ENCODE data around the gene RAC2.

Gene RAC2

DNA sequence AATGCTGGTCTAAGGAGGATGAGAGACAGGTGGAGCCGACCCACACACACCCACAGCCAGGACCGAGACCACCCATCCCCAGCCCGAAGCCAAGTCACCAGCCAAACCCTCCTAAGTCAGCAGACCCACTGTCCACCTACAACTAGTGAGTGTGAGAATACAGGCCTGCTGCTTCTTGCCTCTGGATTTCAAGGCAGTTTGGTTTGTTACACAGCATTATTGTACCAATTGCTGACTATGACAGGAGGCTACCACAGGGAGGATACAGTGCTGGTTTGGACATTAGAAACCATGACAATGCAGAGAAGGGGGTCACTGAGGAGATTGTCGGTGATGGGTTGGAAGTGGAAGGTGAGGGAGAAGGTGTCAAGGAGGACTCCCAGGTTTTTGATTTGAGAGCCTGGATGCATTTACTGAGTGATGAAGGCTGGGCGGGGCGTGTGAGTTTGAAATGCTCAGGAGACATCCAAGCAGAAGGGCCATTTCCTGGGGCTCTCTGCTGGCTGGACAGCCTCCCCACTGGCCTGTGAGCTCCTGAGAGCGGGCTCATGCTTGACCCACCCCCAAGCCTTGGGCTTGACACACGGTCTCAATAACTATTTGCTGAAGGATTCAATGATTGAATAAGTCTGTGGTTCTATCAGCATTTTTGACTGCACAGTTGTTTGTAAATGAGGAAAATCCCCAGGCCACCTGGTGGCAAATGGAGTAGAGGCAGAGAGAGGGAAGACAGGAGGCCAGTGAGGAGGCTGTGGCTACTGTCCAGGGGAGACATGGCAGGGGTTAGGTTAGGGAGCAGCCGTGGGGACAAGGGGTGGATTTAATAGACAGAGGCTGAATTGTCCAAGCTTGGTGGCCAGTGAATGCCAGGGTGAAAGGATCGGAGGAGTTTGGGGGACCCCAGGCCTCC lies 22.4 kb downstream of the RAC2 start:
- no peak for DNase-seq (ENCODE audit: low read depth, low spot score)

GRCh38 chr22:37220543-37220981 lies 23.5 kb downstream of the RAC2 start:
- no peak for DNase-seq (ENCODE audit: low read depth, low spot score)

DNA sequence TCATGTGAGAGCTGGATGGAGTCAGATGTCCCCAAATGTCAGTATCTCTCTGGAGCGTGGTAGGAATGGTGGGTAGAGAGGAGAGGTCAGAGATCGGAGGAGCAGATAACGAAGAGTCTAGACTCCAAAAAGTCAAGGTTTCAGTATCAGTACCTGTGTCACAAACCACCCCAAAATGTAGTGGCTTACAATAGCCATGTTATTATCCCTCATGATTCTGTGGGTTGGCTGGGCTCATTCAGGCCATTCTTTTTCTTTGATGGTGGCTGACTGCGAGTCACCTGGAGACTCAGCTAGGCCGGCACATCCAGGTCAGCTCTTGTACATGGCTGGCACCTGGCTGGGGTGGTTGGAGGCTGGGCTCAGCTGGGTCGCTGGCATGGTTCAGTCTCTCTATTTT lies 24.5 kb downstream of the RAC2 start:
- no peak for DNase-seq (ENCODE audit: low read depth, low spot score)

DNA sequence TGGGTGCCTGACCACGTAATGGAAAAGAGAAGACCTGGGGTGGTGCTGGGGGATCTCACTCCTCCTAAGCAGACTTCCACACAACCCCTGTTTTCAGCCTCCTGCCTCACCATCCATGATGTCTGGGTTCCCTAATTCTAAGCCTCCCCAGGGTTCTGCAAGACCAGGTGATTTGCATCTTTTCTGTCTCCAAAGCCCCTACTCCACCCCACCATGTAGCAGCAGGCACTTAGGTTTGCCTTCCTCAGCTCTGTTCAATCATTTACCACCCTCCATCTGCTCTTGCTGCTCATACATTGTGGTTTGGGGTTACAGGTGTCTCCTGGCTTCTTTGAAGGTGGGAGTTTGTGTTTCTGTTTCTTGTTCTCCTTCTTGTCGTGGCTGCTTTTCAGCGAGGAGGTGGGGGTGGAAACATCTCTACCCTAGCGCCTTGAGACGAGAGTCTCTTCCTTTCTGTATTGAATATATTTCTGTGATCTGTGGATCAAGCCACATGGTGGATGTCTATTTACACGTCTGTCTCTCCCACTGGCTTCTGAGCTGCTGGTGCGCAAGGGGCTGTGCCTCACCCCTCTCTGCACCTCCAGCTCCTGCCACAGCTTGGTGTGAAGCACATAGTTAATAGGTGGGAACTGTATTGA lies 25.2 kb downstream of the RAC2 start:
- no peak for DNase-seq (ENCODE audit: low read depth, low spot score)

GRCh38 chr22:37218399-37218770 lies 25.7 kb downstream of the RAC2 start:
- no peak for DNase-seq (ENCODE audit: low read depth, low spot score)

GRCh38 chr22:37215890-37216289 lies 28.2 kb downstream of the RAC2 start:
- DNase-seq (ENCODE audit: low read depth, low spot score): no peak

DNA sequence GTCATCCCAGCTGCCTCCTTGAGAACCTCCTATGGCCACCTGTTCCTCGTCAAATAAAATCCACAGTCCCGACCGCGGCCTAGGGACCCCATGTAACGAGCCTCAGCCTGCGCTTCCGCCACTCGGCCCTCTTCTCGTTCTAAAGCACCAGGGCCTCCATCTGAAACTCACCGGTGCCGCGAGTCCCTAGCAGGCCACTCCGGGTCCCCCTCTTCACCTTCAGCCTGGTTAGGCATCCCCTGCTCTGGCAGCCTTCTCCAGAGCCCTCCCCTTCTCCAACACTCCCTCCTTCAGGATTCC lies 29.4 kb downstream of the RAC2 start:
- no peak for DNase-seq (ENCODE audit: low read depth, low spot score)

DNA sequence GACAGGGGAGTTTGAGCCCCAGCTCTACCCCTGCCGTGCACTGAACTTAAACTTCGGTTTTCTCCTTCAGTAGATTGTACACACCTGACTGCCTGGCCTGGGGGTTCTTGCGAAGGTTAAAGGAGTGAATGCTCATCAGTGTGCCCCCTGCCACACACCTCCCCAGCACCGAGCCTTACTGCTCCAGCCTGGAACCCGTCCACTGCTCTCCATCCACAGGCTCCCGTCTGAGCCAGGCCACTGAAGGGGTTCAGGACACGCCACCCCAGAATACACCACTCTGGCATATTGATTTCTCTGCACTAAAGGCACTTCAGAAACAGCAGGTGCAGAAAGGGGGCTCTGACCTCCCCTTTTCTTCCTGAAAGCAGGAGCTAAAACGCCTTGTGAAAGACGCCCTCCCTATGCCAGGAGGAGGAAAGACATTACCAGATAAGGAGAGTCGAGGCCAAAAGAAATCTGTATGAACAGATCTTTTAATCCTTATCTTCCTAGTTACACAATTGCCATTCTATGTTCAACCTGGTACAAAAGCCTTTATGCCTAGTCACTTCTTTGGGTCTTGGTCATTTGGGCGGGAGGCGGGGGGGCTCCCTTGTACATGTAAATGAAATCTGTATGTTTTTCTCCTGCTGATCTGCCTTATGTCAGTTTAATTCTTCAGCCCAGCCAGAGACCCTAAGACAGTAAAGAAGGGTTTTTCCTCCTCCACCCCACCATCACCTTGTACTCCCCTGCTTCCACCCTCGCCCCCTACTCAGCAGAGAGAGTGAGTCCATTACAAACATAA lies 29.9 kb downstream of the RAC2 start:
- no peak for DNase-seq (ENCODE audit: low read depth, low spot score)

DNA sequence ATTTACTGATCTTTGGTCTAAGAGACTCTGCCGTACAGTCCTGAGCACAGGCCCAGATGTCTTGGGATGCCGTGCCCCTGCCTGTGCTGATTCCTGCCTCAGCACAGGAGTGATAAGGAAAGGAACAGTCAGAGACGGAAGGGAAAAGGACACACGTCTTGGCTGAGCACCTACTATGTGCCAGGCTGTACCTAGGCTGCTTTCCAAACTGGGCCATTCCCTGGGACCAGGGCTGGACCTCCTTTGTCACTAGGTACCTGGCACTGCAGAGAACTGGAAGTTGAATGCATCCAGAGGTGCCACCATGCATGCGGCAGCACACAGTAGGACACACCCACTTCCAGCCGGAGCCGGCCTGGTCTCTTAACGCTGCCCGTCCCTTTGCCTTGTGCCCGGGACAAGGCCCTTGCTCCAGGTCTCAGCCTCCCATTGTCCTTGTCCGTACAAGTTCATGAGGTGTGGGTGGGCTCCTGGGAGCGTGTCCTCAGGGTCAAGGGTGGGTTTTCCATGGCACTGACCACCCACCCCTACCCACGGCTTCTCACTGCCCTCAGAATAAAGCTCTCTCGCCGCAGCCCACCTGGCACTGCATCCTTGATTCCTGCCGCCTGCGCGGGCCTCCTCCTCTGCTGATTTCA lies 30.7 kb downstream of the RAC2 start:
- no peak for DNase-seq (ENCODE audit: low read depth, low spot score)

DNA sequence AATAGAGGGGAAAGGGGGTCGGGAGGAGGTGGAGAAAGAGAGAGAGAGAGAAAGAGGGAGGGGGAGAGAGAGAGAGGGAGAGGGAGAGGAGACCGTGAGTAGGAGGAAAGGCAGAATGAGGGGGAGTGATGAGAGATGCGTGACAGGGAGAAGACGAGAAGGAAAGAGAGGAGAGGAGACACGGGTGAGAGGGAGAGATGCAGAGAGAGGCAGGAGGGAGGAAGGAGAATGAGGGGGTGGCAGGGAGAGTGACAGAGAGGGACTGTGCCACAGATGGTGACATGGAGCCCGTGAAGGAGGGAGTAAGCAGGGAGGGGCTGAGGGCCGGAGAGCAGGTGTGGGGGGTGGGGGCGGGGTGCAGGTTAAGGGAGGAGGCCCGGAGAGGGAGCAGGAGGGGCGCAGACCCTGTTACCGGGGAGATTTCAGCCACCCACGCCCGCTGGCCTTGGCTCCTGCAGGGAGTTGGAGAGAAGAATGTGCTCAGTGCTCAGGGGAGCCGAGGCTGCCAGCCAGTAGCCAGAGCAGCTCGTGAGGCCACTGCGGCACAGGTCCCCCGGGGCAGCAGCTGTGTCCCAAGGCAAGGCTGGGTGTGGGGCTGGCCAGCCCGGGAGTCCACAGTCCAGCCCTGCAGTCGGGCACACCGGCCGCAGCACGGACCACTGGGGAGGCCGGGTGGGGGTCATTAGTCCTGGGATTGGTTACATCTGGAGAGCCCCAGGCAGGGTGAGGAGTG lies 31.7 kb downstream of the RAC2 start, which contains the start of gene SSTR3:
Gene SSTR3 (minus strand): TSS at position 304 of the 733 bp plus-strand sequence. CDS start 4,674 bp downstream, outside the sequence.
- DNase-seq (ENCODE audit: low read depth, low spot score): no peak

DNA sequence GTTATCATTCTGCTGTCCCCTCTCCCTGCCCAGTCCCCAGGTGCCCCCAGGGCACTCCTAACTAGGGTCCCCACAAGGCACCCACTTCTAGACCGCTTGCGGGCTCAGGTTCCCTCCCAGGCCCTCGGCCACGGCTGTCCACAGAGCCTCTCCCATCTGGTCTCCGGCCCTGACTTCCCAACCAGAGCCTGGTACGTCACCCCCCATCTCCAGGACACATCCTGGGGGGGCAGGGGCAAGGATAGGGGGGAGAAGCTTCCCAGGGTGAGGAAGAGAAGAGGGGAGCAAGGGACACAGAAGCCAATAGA lies 32.2 kb downstream of the RAC2 start:
- no peak for DNase-seq (ENCODE audit: low read depth, low spot score)

DNA sequence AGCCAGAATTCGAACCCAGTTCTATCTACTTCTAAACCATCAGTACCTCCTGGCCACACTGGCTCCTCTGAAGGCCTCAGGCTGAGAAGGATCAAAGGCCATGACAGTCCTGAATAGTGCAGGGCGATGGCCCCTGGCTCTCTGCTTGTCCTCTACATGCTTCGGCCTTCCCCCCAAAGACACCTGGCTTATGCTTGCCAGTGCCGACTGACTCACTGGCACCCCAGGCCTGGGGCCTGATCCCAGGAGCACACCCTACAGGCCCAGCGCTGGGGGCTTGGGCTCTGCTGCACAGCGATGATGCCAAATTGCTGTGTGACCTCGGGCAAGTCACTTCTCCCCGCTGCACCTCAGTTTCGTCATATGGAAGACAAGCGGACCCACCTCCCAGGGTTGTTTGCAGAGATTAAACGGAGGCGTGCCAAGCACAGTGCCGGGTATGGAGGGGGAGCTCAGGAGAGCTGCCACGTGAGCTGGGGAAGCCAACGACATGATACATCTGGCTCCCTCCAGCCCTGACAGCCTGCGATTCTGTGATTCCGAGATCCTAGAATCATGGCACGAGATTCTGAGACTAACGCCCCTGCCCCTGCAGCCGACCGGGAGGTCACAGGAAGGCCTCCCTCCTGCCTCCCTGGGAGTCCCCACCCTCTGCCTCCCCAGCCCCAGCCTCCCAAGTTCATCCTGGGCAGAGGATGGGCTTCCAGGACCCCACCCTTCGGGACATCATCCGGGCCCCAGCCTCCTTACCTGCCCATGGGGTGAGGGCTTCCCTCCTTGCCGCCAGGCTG lies 32.8 kb downstream of the RAC2 start:
- DNase-seq (ENCODE audit: low read depth, low spot score): no peak

GRCh38 chr22:37210041-37210803 lies 33.8 kb downstream of the RAC2 start:
- no peak for DNase-seq (ENCODE audit: low read depth, low spot score)

DNA sequence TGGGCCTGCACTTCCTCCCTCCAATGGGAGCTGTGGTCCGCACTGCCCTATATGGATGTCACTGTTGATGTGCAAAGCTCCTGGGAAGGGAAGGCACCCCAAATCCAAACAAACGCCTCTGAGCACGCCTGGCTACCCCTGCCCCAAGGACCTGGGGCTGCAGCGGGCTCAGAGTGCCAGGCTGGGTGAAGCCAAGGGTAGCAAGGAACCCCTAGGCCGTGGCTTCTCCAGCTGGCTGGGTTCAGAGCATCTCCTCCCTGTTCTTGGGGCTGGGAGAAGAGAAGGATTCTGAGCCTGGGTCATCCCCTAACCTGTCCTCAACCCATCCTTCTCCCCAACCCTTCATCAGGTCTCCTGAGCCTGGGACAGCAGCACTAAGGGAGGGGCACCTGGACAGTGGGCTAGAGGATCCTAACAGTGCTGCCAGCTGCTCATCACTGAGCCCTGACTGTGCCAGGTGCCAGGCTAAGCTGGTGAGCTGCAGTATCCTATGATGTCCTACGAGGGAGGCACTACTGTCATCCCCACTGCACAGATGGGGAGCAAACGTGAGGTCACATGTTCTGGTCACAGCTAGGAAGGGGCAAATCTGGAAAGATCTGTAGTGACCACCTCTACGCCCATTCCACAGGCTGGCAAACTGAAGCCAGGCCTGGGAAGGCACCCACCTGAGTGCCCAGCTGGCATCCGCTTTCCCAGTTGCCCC lies 34.8 kb downstream of the RAC2 start:
- no peak for DNase-seq (ENCODE audit: low read depth, low spot score)

DNA sequence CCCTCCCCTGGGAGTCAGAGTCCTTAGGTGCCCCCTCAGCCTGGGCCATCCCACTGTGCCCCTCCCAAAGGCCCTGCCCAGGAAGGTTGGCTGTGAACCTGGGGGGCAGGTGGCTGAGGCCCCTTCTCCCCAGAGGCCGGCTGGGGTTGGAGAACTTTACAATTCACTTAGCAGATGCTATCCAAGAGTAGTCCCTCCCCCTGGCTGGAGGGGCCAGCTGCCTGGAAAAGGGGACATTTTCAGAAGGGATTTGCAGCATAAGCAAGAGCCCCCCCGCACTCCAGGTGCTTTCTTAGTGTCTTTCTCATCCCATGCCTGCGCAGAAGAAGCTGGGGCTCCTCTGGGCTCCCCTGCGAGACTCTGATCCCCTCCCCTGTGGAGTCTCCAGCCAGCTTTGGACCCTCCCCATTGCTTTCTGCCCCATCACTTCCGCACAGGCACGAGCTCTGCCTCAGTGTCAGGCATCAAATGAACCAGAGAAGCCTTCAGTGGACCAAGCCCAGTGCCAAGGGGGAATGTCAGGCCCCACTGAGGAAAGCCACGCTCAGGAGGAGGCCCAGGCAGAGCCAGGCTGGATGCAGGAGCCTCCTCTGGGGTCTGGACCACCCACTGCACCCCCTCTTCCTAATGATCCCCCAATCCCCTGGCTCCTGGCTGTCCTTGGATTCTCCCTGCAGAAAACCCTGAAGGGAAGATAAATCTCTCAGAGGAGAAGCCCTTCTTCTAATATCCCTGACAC lies 35.5 kb downstream of the RAC2 start:
- no peak for DNase-seq (ENCODE audit: low read depth, low spot score)

- DNase-seq (ENCODE audit: low read depth, low spot score): no peak
Measured at GRCh38 chr22:37207981-37208380, 36.1 kb downstream of the RAC2 start.

DNA sequence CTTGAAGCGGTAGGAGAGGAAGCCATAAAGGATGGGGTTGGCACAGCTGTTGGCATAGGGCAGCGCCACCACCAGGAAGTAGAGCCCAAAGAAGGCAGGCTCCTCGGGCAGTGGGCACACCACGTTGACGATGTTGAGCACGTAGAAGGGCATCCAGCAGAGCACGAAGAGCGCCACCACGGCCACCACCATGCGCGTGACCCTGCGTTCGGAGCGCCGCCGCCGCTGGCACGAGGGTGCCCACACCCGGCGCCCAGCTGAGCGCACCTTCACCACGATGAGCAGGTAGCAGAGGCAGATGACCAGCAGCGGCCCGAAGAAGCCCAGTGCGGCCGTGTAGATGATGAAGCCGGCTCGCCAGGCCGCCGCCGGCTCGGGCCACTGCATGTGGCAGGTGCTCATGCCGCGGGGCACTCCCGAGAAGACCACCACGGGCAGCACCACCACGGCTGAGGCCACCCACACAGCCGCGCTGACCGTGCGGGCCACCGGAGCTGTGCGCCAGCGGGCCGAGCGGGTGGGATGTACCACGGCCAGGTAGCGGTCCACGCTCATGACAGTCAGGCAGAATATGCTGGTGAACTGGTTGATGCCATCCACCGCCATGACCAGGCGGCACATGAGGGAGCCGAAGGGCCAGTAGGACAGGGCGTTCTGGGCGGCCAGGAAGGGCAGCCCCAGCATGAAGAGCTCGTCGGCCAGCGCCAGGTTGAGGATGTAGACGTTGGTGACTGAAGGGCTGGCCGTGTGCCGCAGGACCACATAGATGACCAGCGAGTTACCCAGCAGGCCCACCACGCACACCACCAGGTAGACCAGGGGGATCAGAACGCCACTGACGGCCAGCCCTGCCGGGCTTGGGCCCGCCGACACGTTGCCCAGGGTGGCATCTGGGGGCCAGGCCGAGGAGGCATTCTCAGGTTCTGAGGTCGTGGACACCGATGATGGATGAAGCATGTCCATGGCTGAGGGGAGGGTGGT lies 36.9 kb downstream of the RAC2 start:
- DNase-seq (ENCODE audit: low read depth, low spot score): no peak

Data from smooth muscle cell of the brain vasculature (primary cell).